CD14-positive monocyte (primary cell): Measurements from ENCODE around the gene DPM2. TPM values are rescaled to one million over a fixed set of nuclear protein-coding genes. Genes with fewer than 3 reads are reported as not detected.

Source experiments
- DNase-seq, 3 donors: peaks; one replicate each; pipeline ENCODE4 v3.0.0-alpha.2; 2011 to 2022
- H2AFZ ChIP-seq: 2 replicates; pipeline ENCODE4 v1.6.0; 2012; ENCODE audit warnings: mild to moderate bottlenecking, low read depth, low read length, inconsistent platforms; ENCODE audit not compliant: insufficient read depth, poor library complexity, severe bottlenecking
- H3K27ac ChIP-seq, 2 donors: 1 replicate in 1 of 2; 2 replicates in 1 of 2; pipeline ENCODE4 v1.5.1; 2012 to 2013; ENCODE audit warnings: low read length in 2 of 2, control low read depth in 1 of 2, inconsistent platforms in 1 of 2, low read depth in 1 of 2, mild to moderate bottlenecking in 1 of 2
- H3K27me3 ChIP-seq, 2 donors: one replicate each; pipeline versions ENCODE4 v1.6.0 to v1.6.1; 2011 to 2013; ENCODE audit warnings: low read length in 2 of 2; ENCODE audit not compliant: control insufficient read depth in 2 of 2, insufficient read depth in 2 of 2
- H3K36me3 ChIP-seq, 2 donors: replicated peaks in 1 of 2; 1 replicate in 1 of 2; 2 replicates in 1 of 2; pipeline versions ENCODE4 v1.5.1 to v1.6.1; 2012 to 2013; ENCODE audit warnings: low read length in 2 of 2, control low read depth in 1 of 2, inconsistent platforms in 1 of 2, mild to moderate bottlenecking in 1 of 2; ENCODE audit not compliant: insufficient read depth in 2 of 2, control insufficient read depth in 1 of 2
- H3K4me1 ChIP-seq, 2 donors: 1 replicate in 1 of 2; 2 replicates in 1 of 2; pipeline versions ENCODE4 v1.5.1 to v1.6.1; 2012 to 2013; ENCODE audit warnings: low read length in 2 of 2, control low read depth in 1 of 2, inconsistent platforms in 1 of 2, mild to moderate bottlenecking in 1 of 2, moderate library complexity in 1 of 2; ENCODE audit not compliant: insufficient read depth in 2 of 2, control insufficient read depth in 1 of 2
- H3K4me2 ChIP-seq: replicated peaks from 2 replicates; pipeline ENCODE3; 2012; ENCODE audit warnings: low read length, moderate library complexity, mild to moderate bottlenecking; ENCODE audit not compliant: poor library complexity, severe bottlenecking; ENCODE audit errors: extremely low read depth
- H3K4me3 ChIP-seq, 3 experiments: fragments of 200-600 bp in 1 of 3; sonication (generic) in 1 of 3; replicated peaks in 1 of 3; 1 replicate in 2 of 3; 2 replicates in 1 of 3; pipeline ENCODE4 v1.5.1; 2011 to 2013; ENCODE audit warnings: low read length in 3 of 3, mild to moderate bottlenecking in 3 of 3, control low read depth in 2 of 3, low read depth in 2 of 3, inconsistent platforms in 1 of 3, moderate library complexity in 1 of 3
- H3K79me2 ChIP-seq: 2 replicates; pipeline ENCODE4 v1.6.0; 2012; ENCODE audit warnings: mild to moderate bottlenecking, control low read depth, inconsistent platforms, low read length, moderate library complexity; ENCODE audit not compliant: insufficient read depth
- H3K9ac ChIP-seq: 2 replicates; pipeline ENCODE4 v1.6.0; 2017; ENCODE audit warnings: low read length, mild to moderate bottlenecking; ENCODE audit not compliant: insufficient read depth, poor library complexity, severe bottlenecking
- H3K9me3 ChIP-seq, 2 donors: replicated peaks in 1 of 2; 1 replicate in 1 of 2; 2 replicates in 1 of 2; pipeline versions ENCODE4 v1.5.1 to v1.6.1; 2012 to 2013; ENCODE audit warnings: low read length in 2 of 2, control low read depth in 1 of 2; ENCODE audit not compliant: control insufficient read depth in 1 of 2, insufficient read depth in 1 of 2
- H4K20me1 ChIP-seq: 2 replicates; pipeline ENCODE4 v1.6.0; 2012; ENCODE audit warnings: mild to moderate bottlenecking, low read length, control low read depth, moderate library complexity; ENCODE audit not compliant: insufficient read depth
- H3K27ac Mint-ChIP-seq, 7 donors: one replicate each; pipeline ENCODE4 v1.8.0; 2020; ENCODE audit warnings: mild to moderate bottlenecking in 7 of 7, mixed read lengths in 7 of 7, moderate library complexity in 6 of 7, inconsistent platforms in 2 of 7
- H3K27me3 Mint-ChIP-seq, 3 donors: one replicate each; pipeline ENCODE4 v1.8.0; 2021 to 2022; ENCODE audit warnings: low read depth in 3 of 3, mild to moderate bottlenecking in 3 of 3, mixed read lengths in 3 of 3, moderate library complexity in 3 of 3, inconsistent platforms in 1 of 3
- H3K36me3 Mint-ChIP-seq, 2 donors: one replicate each; pipeline ENCODE4 v1.8.0; 2020; ENCODE audit warnings: mixed read lengths in 2 of 2, inconsistent platforms in 1 of 2, mild to moderate bottlenecking in 1 of 2
- H3K4me1 Mint-ChIP-seq: one replicate; pipeline ENCODE4 v1.8.0; 2020; ENCODE audit warnings: mild to moderate bottlenecking, mixed read lengths
- H3K4me3 Mint-ChIP-seq, 2 donors: one replicate each; pipeline ENCODE4 v1.8.0; 2020; ENCODE audit warnings: mild to moderate bottlenecking in 2 of 2, mixed read lengths in 2 of 2, moderate library complexity in 1 of 2
- H3K9me3 Mint-ChIP-seq, 7 donors: one replicate each; pipeline ENCODE4 v1.8.0; 2020 to 2022; ENCODE audit warnings: mixed read lengths in 7 of 7, mild to moderate bottlenecking in 6 of 7, moderate library complexity in 6 of 7, inconsistent platforms in 2 of 7
- WGBS: methylation state at CpG from one replicate; pipeline ENCODE4 v1.1.5; 2013; ENCODE audit warnings: missing lambda C conversion rate; ENCODE audit not compliant: insufficient coverage; 5-methylcytosine and 5-hydroxymethylcytosine counted together
- intact Hi-C, 2 donors: fragments of 100-400 bp; cut with micrococcal nuclease; formaldehyde crosslinking; loops; one replicate each; pipeline versions ENCODE4 v1.15.0 to v1.15.1; 2023
- polyA plus RNA-seq, 3 donors: library from polyadenylated mRNA; depleted of rRNA in 1 of 3; unstranded in 2 of 3; stranded (reverse) in 1 of 3; fragments of 300-500 nt in 2 of 3; fragments of >200 nt in 1 of 3; fragmentation: Illumina TruSeq in 2 of 3; gene quantifications; 1 replicate in 2 of 3; 2 replicates in 1 of 3; pipeline ENCODE4 v1.2.3, GENCODE V29; 2012 to 2021
- TF ChIP-seq, protein P1 (sequence below): fragments of 200-600 bp; IDR thresholded peaks from one replicate; pipeline ENCODE4 v1.8.0; 2022; ENCODE audit warnings: antibody characterized with exemption, mild to moderate bottlenecking

The DPM2 gene
- polyA plus RNA-seq, 3 donors = 22.4 to 28.7 (median 25.4) TPM

- no peak overlapping the region for H3K27ac ChIP-seq
- H2AFZ ChIP-seq = peak overlapping the region; percentile 91
- H3K4me2 ChIP-seq = peak overlapping the region; percentile 90
- H3K9me3 ChIP-seq = peaks cover 23% of the 10 kb centered on the region in 2 donors
- H3K79me2 ChIP-seq = no peaks in the 10 kb centered on the region
- peaks cover 26% of the 10 kb centered on the region in 2 donors for H3K36me3 Mint-ChIP-seq
- H3K36me3 ChIP-seq = peaks cover 24 to 28% of the 10 kb centered on the region in 2 donors
- intact Hi-C loops = loop anchor here in 1 of 2 donors (2.0 kb wide), 1 partner anchor 20 kb away; no protein-coding TSS in a partner anchor
- H3K9me3 Mint-ChIP-seq = peaks cover 20 to 26% (median 24%) of the 10 kb centered on the region in 7 donors
- H3K4me3 ChIP-seq = peak overlapping the region; percentile 62 to 84 (median 83)
- H3K4me1 Mint-ChIP-seq = peaks cover 25% of the 10 kb centered on the region
- DNase-seq = peak in 1 of 3 donors; percentile 16
- peak overlapping the region; percentile 62 for H3K9ac ChIP-seq
- H4K20me1 ChIP-seq = no peaks in the 10 kb centered on the region
- 38% methylated on average over 24 of the region's 32 CpGs for WGBS
- TF ChIP-seq, protein P1, sequence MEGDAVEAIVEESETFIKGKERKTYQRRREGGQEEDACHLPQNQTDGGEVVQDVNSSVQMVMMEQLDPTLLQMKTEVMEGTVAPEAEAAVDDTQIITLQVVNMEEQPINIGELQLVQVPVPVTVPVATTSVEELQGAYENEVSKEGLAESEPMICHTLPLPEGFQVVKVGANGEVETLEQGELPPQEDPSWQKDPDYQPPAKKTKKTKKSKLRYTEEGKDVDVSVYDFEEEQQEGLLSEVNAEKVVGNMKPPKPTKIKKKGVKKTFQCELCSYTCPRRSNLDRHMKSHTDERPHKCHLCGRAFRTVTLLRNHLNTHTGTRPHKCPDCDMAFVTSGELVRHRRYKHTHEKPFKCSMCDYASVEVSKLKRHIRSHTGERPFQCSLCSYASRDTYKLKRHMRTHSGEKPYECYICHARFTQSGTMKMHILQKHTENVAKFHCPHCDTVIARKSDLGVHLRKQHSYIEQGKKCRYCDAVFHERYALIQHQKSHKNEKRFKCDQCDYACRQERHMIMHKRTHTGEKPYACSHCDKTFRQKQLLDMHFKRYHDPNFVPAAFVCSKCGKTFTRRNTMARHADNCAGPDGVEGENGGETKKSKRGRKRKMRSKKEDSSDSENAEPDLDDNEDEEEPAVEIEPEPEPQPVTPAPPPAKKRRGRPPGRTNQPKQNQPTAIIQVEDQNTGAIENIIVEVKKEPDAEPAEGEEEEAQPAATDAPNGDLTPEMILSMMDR = no peak
- H3K4me1 ChIP-seq = peaks cover 29 to 39% of the 10 kb centered on the region in 2 donors
- peaks cover 1 to 9% (median 4%) of the 10 kb centered on the region in 3 donors for H3K27me3 Mint-ChIP-seq
- no peaks in the 10 kb centered on the region for H3K27me3 ChIP-seq
- H3K4me3 Mint-ChIP-seq = peak overlapping the region; percentile 82 to 93
- H3K27ac Mint-ChIP-seq = peak overlapping the region in 3 of 7 donors; percentile 50 to 81 (median 69)
Measured at GRCh38 chr9:127898433-127899127, 39.1 kb downstream of the DPM2 start.

GRCh38 chr9:127897193-127897692, 40.4 kb downstream of the DPM2 start:
- TF ChIP-seq, protein P1 = no peak

More at GRCh38 chr9:127897193-127897692, 40.4 kb downstream of the DPM2 start:
- Histone ChIP-seq H2AFZ (no peak overlapping the region), H3K27me3 (no peaks in the 10 kb centered on the region), H3K9ac (no peak overlapping the region), H4K20me1 (no peaks in the 10 kb centered on the region), H3K4me2 (peak overlapping the region; percentile 56), H3K9me3 (peaks cover 34 to 36% of the 10 kb centered on the region in 2 donors), H3K4me1 (peaks cover 24 to 32% of the 10 kb centered on the region in 2 donors), H3K27ac (no peak overlapping the region), H3K4me3 (peak overlapping the region in 1 of 3 experiments; percentile 39), H3K79me2 (no peaks in the 10 kb centered on the region), H3K36me3 (peaks cover 34 to 42% of the 10 kb centered on the region in 2 donors)
- peak overlapping the region; percentile 16 to 93 for H3K4me3 Mint-ChIP-seq
- peaks cover 32 to 37% (median 36%) of the 10 kb centered on the region in 7 donors for H3K9me3 Mint-ChIP-seq
- peaks cover 1 to 9% (median 4%) of the 10 kb centered on the region in 3 donors for H3K27me3 Mint-ChIP-seq
- peaks cover 19% of the 10 kb centered on the region for H3K4me1 Mint-ChIP-seq
- H3K27ac Mint-ChIP-seq = no peak overlapping the region
- peaks cover 39% of the 10 kb centered on the region in 2 donors for H3K36me3 Mint-ChIP-seq
- intact Hi-C loops = no loop called here
- DNase-seq = peak in 2 of 3 donors; percentile 39 to 54
- WGBS = 22% methylated on average over 11 of the region's 19 CpGs
